ENCODE data around the gene MDM2. TPM values are rescaled to one million over a fixed set of nuclear protein-coding genes. Genes with fewer than 3 reads are reported as not detected.

The MDM2 gene
- total and polyA plus RNA-seq, 2 experiments from 2014 or later: 23.7 to 70.3 TPM

GRCh38 chr12:68771223-68771925 lies 36.6 kb upstream of the MDM2 start:
- no peaks in the 10 kb centered on the region for H3K27me3 ChIP-seq

GRCh38 chr12:68772714-68773113 lies 35.3 kb upstream of the MDM2 start:
- Histone ChIP-seq H3K36me3 (no peaks in the 10 kb centered on the region), H3K4me1 (ENCODE audit: low read depth) (no peaks in the 10 kb centered on the region), H3K27me3 (no peaks in the 10 kb centered on the region), H3K4me3 (no peak overlapping the region), H3K9me3 (ENCODE audit: low read depth) (no peaks in the 10 kb centered on the region), H3K27ac (no peak overlapping the region)
- no peak for TF ChIP-seq CTCF (IDR thresholded peaks at IDR 0.05; ENCODE audit: low read depth, low read length)
- DNase-seq (ENCODE audit: low read depth in 1 of 2, low spot score in 1 of 2): no peak

More at GRCh38 chr12:68771223-68771925, 36.6 kb upstream of the MDM2 start:
- Histone ChIP-seq H3K4me3 (no peak overlapping the region), H3K27ac (no peak overlapping the region), H3K36me3 (peaks cover 7% of the 10 kb centered on the region), H3K9me3 (ENCODE audit: low read depth) (no peaks in the 10 kb centered on the region), H3K4me1 (ENCODE audit: low read depth) (no peaks in the 10 kb centered on the region)
- DNase-seq (ENCODE audit: low read depth in 1 of 2, low spot score in 1 of 2): no peak
- TF ChIP-seq CTCF (IDR thresholded peaks at IDR 0.05; ENCODE audit: low read depth, low read length): no peak

- Histone ChIP-seq H3K4me1 (ENCODE audit: low read depth) (no peaks in the 10 kb centered on the region), H3K36me3 (no peaks in the 10 kb centered on the region), H3K27me3 (no peaks in the 10 kb centered on the region), H3K27ac (no peak overlapping the region), H3K9me3 (ENCODE audit: low read depth) (no peaks in the 10 kb centered on the region), H3K4me3 (no peak overlapping the region)
- no peak for TF ChIP-seq CTCF (IDR thresholded peaks at IDR 0.05; ENCODE audit: low read depth, low read length)
- no peak for DNase-seq (ENCODE audit: low read depth in 1 of 2, low spot score in 1 of 2)
These were observed 34.4 kb upstream of the MDM2 start for GRCh38 chr12:68773582-68773981.

GRCh38 chr12:68775121-68775630 lies 32.8 kb upstream of the MDM2 start:
- Histone ChIP-seq H3K4me1 (ENCODE audit: low read depth) (no peaks in the 10 kb centered on the region), H3K27me3 (no peaks in the 10 kb centered on the region), H3K36me3 (no peaks in the 10 kb centered on the region), H3K27ac (no peak overlapping the region), H3K4me3 (no peak overlapping the region), H3K9me3 (ENCODE audit: low read depth) (no peaks in the 10 kb centered on the region)
- no peak for DNase-seq (ENCODE audit: low read depth in 1 of 2, low spot score in 1 of 2)
- no peak for TF ChIP-seq CTCF (IDR thresholded peaks at IDR 0.05; ENCODE audit: low read depth, low read length)

- TF ChIP-seq CTCF (IDR thresholded peaks at IDR 0.05; ENCODE audit: low read depth, low read length): no peak
- Histone ChIP-seq H3K4me1 (ENCODE audit: low read depth) (peaks cover 8% of the 10 kb centered on the region), H3K9me3 (ENCODE audit: low read depth) (no peaks in the 10 kb centered on the region), H3K36me3 (no peaks in the 10 kb centered on the region), H3K4me3 (no peak overlapping the region), H3K27me3 (no peaks in the 10 kb centered on the region), H3K27ac (no peak overlapping the region)
- DNase-seq (ENCODE audit: low read depth in 1 of 2, low spot score in 1 of 2): no peak
These were observed 30.9 kb upstream of the MDM2 start for GRCh38 chr12:68776976-68777610.
